ENCODE results near the gene ARHGAP19.

GRCh38 chr10:97183314-97183713, 109.1 kb downstream of the ARHGAP19 start:
- TF ChIP-seq, protein P1, sequence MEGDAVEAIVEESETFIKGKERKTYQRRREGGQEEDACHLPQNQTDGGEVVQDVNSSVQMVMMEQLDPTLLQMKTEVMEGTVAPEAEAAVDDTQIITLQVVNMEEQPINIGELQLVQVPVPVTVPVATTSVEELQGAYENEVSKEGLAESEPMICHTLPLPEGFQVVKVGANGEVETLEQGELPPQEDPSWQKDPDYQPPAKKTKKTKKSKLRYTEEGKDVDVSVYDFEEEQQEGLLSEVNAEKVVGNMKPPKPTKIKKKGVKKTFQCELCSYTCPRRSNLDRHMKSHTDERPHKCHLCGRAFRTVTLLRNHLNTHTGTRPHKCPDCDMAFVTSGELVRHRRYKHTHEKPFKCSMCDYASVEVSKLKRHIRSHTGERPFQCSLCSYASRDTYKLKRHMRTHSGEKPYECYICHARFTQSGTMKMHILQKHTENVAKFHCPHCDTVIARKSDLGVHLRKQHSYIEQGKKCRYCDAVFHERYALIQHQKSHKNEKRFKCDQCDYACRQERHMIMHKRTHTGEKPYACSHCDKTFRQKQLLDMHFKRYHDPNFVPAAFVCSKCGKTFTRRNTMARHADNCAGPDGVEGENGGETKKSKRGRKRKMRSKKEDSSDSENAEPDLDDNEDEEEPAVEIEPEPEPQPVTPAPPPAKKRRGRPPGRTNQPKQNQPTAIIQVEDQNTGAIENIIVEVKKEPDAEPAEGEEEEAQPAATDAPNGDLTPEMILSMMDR (IDR thresholded peaks at IDR 0.05; ENCODE audit: low read length) = no peak
- TF ChIP-seq EZH2 (IDR thresholded peaks at IDR 0.05; ENCODE audit: borderline replicate concordance, low read length) = no peak
